Hippocampal formation (tissue), 2 donors: ENCODE data around the gene IFNAR2.
"Not testable (repeated sequence)": the region's sequence is repeated elsewhere in the genome, so short reads cannot be mapped to it uniquely, and the experiment has no call there.

Experiments
- DNase-seq, 2 donors: peaks; one replicate each; lab custom pipeline; 2025; lab: John Stamatoyannopoulos, UW

Gene IFNAR2

GRCh38 chr21:33214056-33214455 is 15.7 kb upstream of the IFNAR2 start:
- DNase-seq = no peak

GRCh38 chr21:33217138-33217520 is 12.6 kb upstream of the IFNAR2 start:
- no peak for DNase-seq

DNA sequence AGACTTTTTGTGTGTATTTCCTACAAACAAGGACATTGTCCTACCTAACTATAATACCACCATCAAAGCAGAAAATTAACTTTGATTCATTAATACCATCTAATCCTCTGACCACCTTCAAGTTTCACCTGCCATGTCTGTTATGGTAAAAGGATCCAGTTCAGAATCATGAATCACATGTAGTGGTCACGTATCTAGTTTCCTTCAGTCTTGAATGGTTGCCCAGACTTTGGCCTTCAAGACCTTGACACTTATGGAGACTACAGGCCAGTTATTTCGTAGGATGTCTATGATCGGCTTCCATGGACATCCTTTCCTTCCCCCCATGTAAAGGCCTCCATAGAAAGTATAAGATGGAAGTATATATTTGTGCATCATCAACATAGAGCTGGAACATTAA is 10.4 kb upstream of the IFNAR2 start:
- no peak for DNase-seq

DNA sequence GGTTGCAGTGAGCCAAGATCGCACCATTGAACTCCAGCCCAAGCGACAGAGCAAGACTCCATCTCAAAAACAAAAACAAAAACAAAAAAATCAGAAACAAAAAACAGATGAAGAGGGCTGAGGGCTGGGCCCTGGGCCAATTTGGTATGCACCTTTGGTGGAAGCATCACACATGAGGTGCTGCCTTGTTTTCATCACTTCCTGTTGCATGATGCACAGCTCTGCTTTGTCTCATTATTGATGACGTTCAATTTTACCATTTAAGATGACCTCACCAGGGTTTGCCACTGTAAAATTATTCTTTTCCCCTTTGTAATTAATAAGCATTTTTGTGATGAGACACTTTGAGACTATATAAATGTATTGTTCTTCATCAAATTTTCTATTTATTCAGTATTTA is 9.8 kb upstream of the IFNAR2 start:
- no peak for DNase-seq

GRCh38 chr21:33225376-33225775 is 4.4 kb upstream of the IFNAR2 start:
- not testable (repeated sequence) for DNase-seq

DNA sequence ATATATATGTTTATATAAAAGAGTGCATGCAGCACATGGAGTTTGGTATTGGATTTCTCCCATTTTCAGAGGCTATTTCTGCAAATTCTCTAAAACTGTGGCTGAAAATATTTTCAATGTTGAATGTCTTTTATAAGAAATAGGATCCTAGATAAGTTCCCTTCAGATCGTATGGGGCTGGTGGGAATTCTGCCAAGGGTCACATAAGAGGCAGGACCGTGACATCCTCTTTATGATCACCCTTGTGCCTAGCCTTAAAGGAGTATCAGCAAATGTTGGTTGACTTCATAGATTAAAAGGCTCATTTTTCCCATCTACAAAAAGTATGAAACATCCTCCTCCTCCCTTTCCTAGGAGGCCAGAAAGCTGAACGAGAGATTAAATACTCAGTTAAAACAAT is 1.3 kb upstream of the IFNAR2 start:
- no peak for DNase-seq

DNA sequence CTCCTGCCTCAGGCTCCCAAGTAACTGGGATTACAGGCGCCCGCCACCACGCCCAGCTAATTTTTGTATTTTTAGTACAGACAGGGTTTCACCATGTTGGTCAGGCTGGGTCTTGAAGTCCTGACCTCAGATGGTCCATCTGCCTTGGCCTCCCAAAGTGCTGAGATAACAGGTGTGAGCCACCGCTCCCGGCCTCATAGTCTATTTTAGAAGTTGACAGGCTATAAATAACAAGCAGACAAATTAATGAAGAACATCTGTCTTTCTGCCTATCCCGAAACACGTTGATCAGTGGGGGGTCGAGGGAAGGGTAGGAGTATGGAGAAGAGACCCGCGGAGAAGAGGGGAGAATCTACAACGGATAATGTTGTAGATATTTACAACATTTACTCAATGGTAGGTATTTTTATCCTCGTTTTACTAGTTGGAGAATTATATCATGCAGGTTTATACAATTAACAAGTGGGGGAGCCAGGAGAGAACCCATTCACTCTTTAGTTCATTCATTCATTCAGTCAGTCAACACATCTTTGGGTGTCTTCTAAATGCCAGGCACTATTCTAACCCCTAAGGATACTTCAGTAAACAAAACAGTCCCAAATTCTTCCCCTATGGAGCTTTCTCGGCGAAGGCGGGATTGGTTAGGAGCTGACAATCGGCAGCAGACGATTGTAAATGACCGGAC is 497 bp upstream of the IFNAR2 start:
- no peak for DNase-seq

DNA sequence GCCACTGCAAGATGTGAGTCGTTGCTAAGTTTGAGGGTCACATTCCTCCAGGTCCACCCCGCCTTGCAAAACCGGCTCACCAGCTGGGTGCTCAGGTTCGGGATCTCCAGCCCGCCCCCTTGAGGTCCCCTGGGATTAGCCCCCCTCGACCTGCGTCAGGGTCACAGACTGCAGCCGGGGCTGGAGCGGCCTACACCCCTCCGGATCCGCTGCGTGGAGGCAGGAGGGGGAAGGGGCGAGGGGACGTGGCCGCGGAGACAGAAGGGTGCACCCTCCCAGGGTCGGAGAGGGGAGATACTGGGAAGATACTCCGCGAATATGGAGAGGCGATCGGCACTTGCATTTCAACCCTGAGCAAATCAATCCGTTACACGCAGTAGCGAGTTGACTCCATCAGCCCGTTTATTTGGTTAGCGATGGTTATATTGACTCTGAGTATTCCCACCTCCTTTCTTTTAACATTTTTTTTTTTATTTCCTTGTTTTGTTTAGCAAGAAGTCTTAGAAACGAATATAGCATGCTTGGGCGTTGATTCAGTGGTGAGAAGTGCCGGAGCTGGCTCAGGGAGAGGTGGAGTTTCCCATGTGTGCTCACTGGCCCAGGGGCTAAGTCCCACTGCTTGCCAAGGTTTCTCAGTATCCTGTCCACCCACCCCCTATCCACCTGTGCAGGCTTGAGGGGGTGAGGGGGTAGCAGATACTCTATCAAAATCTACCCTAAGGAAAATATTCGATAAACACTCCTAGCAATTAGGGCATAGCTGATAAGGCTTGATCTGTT is 997 bp downstream of the IFNAR2 start:
- peak; percentile 8 to 28 for DNase-seq

GRCh38 chr21:33231526-33231925 is 1.8 kb downstream of the IFNAR2 start:
- DNase-seq = no peak

GRCh38 chr21:33232291-33233034 is 2.7 kb downstream of the IFNAR2 start:
- no peak for DNase-seq

- DNase-seq = no peak
Observed at GRCh38 chr21:33234635-33235520, 5.1 kb downstream of the IFNAR2 start.

GRCh38 chr21:33236013-33236686 is 6.4 kb downstream of the IFNAR2 start:
- no peak for DNase-seq

DNA sequence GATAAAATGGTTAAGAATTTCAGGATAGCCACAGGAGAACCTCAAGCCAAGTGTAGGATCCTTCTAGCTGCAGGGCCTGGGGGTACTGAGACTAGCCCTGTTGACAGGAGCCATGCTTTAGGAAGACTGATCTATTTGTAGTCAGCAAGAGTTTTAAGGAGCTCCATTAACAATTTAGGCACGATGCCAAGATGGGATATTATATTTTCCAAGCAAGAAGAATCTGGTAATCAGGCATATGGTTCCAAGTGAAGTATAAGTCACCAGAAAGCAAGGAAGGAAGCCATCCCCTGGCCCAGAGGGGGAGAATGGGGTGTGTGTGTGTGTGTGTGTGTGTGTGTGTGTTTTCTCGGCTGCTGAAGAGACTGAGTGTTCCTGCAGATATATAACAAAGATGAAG is 7.0 kb downstream of the IFNAR2 start:
- DNase-seq = no peak

- no peak for DNase-seq
Observed at GRCh38 chr21:33237486-33237885, 7.7 kb downstream of the IFNAR2 start.

DNA sequence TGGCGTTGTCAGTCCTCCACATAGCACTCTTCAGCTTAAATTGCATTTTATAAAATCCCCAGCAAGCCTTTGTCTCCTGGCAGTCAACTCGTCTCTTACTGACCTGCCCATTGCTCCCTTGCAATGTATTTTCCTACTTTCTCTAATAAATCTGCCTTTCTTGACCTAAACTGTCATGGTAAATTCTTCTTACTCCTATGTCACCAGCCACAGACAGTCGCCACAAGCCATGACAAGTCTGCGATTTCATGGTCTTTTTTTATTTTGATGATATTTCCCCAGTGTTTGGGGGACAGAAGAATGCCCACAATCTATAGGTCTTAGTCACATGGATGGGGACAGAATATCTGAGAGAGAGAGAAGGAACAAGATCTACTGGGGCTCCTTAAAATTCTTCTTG is 8.4 kb downstream of the IFNAR2 start:
- DNase-seq = no peak

GRCh38 chr21:33238565-33239255 is 9.0 kb downstream of the IFNAR2 start:
- no peak for DNase-seq

- DNase-seq = not testable (repeated sequence)
Observed at GRCh38 chr21:33239559-33240127, 9.9 kb downstream of the IFNAR2 start.

GRCh38 chr21:33240404-33240803 is 10.7 kb downstream of the IFNAR2 start:
- DNase-seq = no peak

- no peak for DNase-seq
Observed at GRCh38 chr21:33241846-33242245, 12.1 kb downstream of the IFNAR2 start.

DNA sequence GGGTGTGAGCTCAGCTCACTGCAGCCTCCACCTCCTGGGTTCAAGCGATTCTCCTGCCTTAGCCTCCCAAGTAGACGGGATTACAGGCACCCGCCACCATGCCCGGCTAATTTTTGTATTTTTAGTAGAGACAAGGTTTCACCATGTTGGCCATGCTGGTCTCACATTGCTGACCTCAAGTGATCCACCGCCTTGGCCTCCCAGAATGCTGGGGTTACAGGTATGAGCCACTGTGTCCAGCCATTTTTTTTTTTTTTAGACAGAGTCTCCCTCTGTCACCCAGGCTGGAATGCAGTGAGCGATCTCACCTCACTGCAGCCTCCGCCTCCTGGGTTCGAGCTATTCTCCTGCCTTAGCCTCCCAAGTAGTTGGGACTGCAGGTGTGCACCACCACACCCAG is 13.1 kb downstream of the IFNAR2 start:
- not testable (repeated sequence) for DNase-seq
